SK-N-SH (cell line): ENCODE measurements around the gene LHFPL6. TPM values are rescaled to one million over a fixed set of nuclear protein-coding genes. Genes with fewer than 3 reads are reported as not detected.
A peak's percentile ranks its signal among the peaks of the same experiment; 100 is the strongest.

Source experiments
- CTCF ChIA-PET: fragments of 300-600, 350-600 bp; formaldehyde crosslinking; extraction: SDS; loops from one replicate; lab custom pipeline; 2021; lab: Yijun Ruan, JAX
- POLR2A ChIA-PET: fragments of 350-600 bp; sonication (Branson Sonifier 250); formaldehyde crosslinking; extraction: SDS; loops from one replicate; lab custom pipeline; 2020; ENCODE audit warnings: antibody characterized with exemption, inconsistent platforms; lab: Yijun Ruan, JAX
- DNase-seq: peaks from one replicate; pipeline ENCODE4 v3.0.0; 2012
- H2AFZ ChIP-seq: fragments of 200-600 bp; sonication (generic); 2 replicates; pipeline ENCODE4 v1.8.1; 2016; ENCODE audit warnings: antibody characterized with exemption, mild to moderate bottlenecking, low read depth
- H3F3A ChIP-seq: fragments of 200-600 bp; sonication (generic); replicated peaks from 2 replicates; pipeline ENCODE3; 2016; ENCODE audit warnings: antibody characterized with exemption, mild to moderate bottlenecking; ENCODE audit not compliant: insufficient read depth
- H3K27ac ChIP-seq, 2 experiments: fragments of 200-500 bp in 1 of 2; fragments of 200-600 bp in 1 of 2; sonication (Bioruptor generic) in 1 of 2; sonication (generic), shearing (Covaris generic) in 1 of 2; 2 replicates each; pipeline versions ENCODE4 v1.5.1 to v1.6.1; 2014 to 2016; ENCODE audit warnings: low read depth in 2 of 2, inconsistent platforms in 1 of 2, low read length in 1 of 2, mild to moderate bottlenecking in 1 of 2, mixed read lengths in 1 of 2
- H3K27me3 ChIP-seq: fragments of 200-600 bp; sonication (generic), shearing (Covaris generic); 2 replicates; pipeline ENCODE4 v1.6.1; 2016; ENCODE audit warnings: mixed run types; ENCODE audit not compliant: insufficient read depth
- H3K36me3 ChIP-seq, 2 experiments: fragments of 200-500 bp in 1 of 2; fragments of 200-600 bp in 1 of 2; sonication (Bioruptor generic) in 1 of 2; sonication (generic) in 1 of 2; replicated peaks in 1 of 2; 2 replicates each; pipeline versions ENCODE3 to v1.5.1; 2014 to 2016; ENCODE audit warnings: low read length in 1 of 2, mild to moderate bottlenecking in 1 of 2; ENCODE audit not compliant: insufficient read depth in 2 of 2, control insufficient read depth in 1 of 2
- H3K4me1 ChIP-seq, 2 experiments: fragments of 200-500 bp in 1 of 2; fragments of 200-600 bp in 1 of 2; sonication (Bioruptor generic) in 1 of 2; sonication (generic), shearing (Covaris generic) in 1 of 2; 2 replicates each; pipeline versions ENCODE4 v1.5.1 to v1.6.1; 2014 to 2016; ENCODE audit warnings: low read depth in 1 of 2, low read length in 1 of 2, mixed run types in 1 of 2; ENCODE audit not compliant: insufficient read depth in 2 of 2, control insufficient read depth in 1 of 2
- H3K4me2 ChIP-seq: fragments of 200-600 bp; sonication (generic), shearing (Covaris generic); 2 replicates; pipeline ENCODE4 v1.6.1; 2017; ENCODE audit warnings: mixed run types
- H3K4me3 ChIP-seq, 2 experiments: fragments of 200-500 bp in 1 of 2; fragments of 200-600 bp in 1 of 2; sonication (Bioruptor generic) in 1 of 2; sonication (generic), shearing (Covaris generic) in 1 of 2; 2 replicates each; pipeline versions ENCODE4 v1.5.1 to v1.8.1; 2014 to 2016; ENCODE audit warnings: low read depth in 2 of 2, inconsistent platforms in 1 of 2, low read length in 1 of 2, mild to moderate bottlenecking in 1 of 2, mixed read lengths in 1 of 2, moderate library complexity in 1 of 2
- H3K79me2 ChIP-seq: fragments of 200-600 bp; sonication (generic); 2 replicates; pipeline ENCODE4 v1.8.1; 2017; ENCODE audit warnings: mild to moderate bottlenecking; ENCODE audit not compliant: insufficient read depth
- H3K9ac ChIP-seq: fragments of 200-600 bp; sonication (generic); 2 replicates; pipeline ENCODE4 v1.6.1; 2017; ENCODE audit warnings: mixed run types
- H3K9me2 ChIP-seq: fragments of 200-600 bp; sonication (generic); 2 replicates; pipeline ENCODE4 v1.6.1; 2017; ENCODE audit warnings: mixed run types
- H3K9me3 ChIP-seq: fragments of 200-600 bp; sonication (generic); 2 replicates; pipeline ENCODE4 v1.6.1; 2017; ENCODE audit warnings: mixed run types, mild to moderate bottlenecking, moderate library complexity
- H4K20me1 ChIP-seq: fragments of 200-600 bp; sonication (generic); 2 replicates; pipeline ENCODE4 v1.6.1; 2017; ENCODE audit warnings: mild to moderate bottlenecking, mixed run types; ENCODE audit not compliant: insufficient read depth
- CTCF ChIP-seq: fragments of 200-600 bp; sonication (generic); IDR thresholded peaks from 2 replicates; pipeline ENCODE4 v1.6.1; 2017; ENCODE audit warnings: antibody characterized with exemption, mild to moderate bottlenecking, moderate library complexity
- ELF1 ChIP-seq: IDR thresholded peaks from 2 replicates; pipeline ENCODE4 v1.4.0; 2012
- EP300 ChIP-seq, 2 experiments: IDR thresholded peaks; 2 replicates each; pipeline versions ENCODE4 v1.4.0 to v1.6.1; 2012; ENCODE audit warnings: borderline replicate concordance in 1 of 2, low read depth in 1 of 2, low read length in 1 of 2
- NFIC ChIP-seq: IDR thresholded peaks from 2 replicates; pipeline ENCODE4 v1.4.0; 2012; ENCODE audit warnings: borderline replicate concordance
- POLR2AphosphoS5 ChIP-seq: IDR thresholded peaks from 2 replicates; pipeline ENCODE4 v1.6.1; 2012; ENCODE audit warnings: low read depth, low read length
- RCOR1 ChIP-seq: fragments of 150-350 bp; IDR thresholded peaks from 2 replicates; pipeline ENCODE4 v1.6.1; 2017; ENCODE audit warnings: antibody characterized with exemption, low read length
- TCF12 ChIP-seq: IDR thresholded peaks from 2 replicates; pipeline ENCODE4 v1.4.0; 2012
- USF2 ChIP-seq: fragments of 150-350 bp; IDR thresholded peaks from 2 replicates; pipeline ENCODE4 v1.6.1; 2017; ENCODE audit warnings: antibody characterized with exemption, low read length, low read depth, borderline replicate concordance
- YY1 ChIP-seq: IDR thresholded peaks from 2 replicates; pipeline ENCODE4 v1.4.0; 2012; ENCODE audit warnings: low read depth, mild to moderate bottlenecking
- WGBS: methylation state at CpG from one replicate; pipeline ENCODE4 v1.1.6; 2017; ENCODE audit warnings: low lambda C conversion rate; 5-methylcytosine and 5-hydroxymethylcytosine counted together
- polyA plus RNA-seq, 3 experiments: library from polyadenylated mRNA; depleted of rRNA; stranded (reverse); fragments of >200 nt; gene quantifications; 2 replicates each; pipeline ENCODE4 v1.2.3, GENCODE V29; 2012
- TF ChIP-seq, protein P1 (sequence below): IDR thresholded peaks from 2 replicates; pipeline ENCODE4; 2012
- TF ChIP-seq, protein P2 (sequence below): IDR thresholded peaks from 2 replicates; pipeline ENCODE4 v1.4.0; 2012; ENCODE audit warnings: low read depth, borderline replicate concordance
- TF ChIP-seq, protein P3 (sequence below): fragments of 150-350 bp; IDR thresholded peaks from 2 replicates; pipeline ENCODE4 v1.6.1; 2016; ENCODE audit warnings: mild to moderate bottlenecking, low read depth, low read length

Gene LHFPL6
- polyA plus RNA-seq, 1 of the 3 experiments (the other 2 are of a cell fraction) = 22.2 TPM

DNA sequence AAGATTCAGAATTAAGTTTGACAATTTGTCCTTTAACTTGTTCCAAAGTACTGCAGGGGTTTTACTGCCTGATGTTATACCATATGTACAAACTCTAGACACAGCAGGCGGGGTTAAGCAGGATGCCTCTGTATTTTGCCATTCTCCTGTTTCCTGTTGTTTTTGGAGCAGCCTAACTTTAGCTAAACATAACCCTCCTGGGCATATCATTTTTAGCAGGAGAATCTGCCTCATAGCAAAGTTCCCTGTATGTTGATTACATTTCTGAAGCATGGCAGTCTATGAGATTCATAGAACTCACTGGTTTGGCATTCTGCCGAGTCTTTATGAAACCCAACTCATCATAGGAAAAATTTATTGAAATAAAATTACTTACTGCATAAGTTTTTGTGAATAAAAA lies 5.2 kb downstream of the LHFPL6 start:
- Histone ChIP-seq H3K36me3 (no peaks in the 10 kb centered on the region), H3K27ac (peak overlapping the region in 1 of 2 experiments; percentile 64; a peak in 2 of 4 replicates), H3F3A (no peaks in the 10 kb centered on the region), H4K20me1 (no peaks in the 10 kb centered on the region), H3K9me2 (no peaks in the 10 kb centered on the region), H3K4me2 (peak overlapping the region; percentile 25; the same call in 1 of the 2 replicates), H3K4me1 (peaks cover 10 to 14% of the 10 kb centered on the region in 2 experiments; a peak in 3 of 4 replicates), H3K9me3 (no peaks in the 10 kb centered on the region), H3K27me3 (no peaks in the 10 kb centered on the region), H3K4me3 (no peak overlapping the region), H3K79me2 (no peaks in the 10 kb centered on the region; the same call in 1 of the 2 replicates), H3K9ac (no peak overlapping the region), H2AFZ (0 out of 2 replicates have a peak overlapping the region, but pooled peaks have one; percentile 5)
- TF ChIP-seq CTCF = no peak
- TF ChIP-seq YY1 = no peak
- TF ChIP-seq, protein P1, sequence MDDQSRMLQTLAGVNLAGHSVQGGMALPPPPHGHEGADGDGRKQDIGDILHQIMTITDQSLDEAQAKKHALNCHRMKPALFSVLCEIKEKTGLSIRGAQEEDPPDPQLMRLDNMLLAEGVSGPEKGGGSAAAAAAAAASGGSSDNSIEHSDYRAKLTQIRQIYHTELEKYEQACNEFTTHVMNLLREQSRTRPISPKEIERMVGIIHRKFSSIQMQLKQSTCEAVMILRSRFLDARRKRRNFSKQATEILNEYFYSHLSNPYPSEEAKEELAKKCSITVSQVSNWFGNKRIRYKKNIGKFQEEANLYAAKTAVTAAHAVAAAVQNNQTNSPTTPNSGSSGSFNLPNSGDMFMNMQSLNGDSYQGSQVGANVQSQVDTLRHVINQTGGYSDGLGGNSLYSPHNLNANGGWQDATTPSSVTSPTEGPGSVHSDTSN = no peak
- no peak for TF ChIP-seq RCOR1
- TF ChIP-seq USF2 = no peak
- no peak for TF ChIP-seq NFIC
- TF ChIP-seq POLR2AphosphoS5 = no peak
- TF ChIP-seq, protein P2, sequence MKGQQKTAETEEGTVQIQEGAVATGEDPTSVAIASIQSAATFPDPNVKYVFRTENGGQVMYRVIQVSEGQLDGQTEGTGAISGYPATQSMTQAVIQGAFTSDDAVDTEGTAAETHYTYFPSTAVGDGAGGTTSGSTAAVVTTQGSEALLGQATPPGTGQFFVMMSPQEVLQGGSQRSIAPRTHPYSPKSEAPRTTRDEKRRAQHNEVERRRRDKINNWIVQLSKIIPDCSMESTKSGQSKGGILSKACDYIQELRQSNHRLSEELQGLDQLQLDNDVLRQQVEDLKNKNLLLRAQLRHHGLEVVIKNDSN = no peak
- TF ChIP-seq EP300 (IDR thresholded peaks at IDR 0.05; ENCODE audit: borderline replicate concordance in 1 of 2, low read depth in 1 of 2, low read length in 1 of 2) = no peak
- TF ChIP-seq, protein P3, sequence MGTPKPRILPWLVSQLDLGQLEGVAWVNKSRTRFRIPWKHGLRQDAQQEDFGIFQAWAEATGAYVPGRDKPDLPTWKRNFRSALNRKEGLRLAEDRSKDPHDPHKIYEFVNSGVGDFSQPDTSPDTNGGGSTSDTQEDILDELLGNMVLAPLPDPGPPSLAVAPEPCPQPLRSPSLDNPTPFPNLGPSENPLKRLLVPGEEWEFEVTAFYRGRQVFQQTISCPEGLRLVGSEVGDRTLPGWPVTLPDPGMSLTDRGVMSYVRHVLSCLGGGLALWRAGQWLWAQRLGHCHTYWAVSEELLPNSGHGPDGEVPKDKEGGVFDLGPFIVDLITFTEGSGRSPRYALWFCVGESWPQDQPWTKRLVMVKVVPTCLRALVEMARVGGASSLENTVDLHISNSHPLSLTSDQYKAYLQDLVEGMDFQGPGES = no peak
- TF ChIP-seq TCF12 = no peak
- no peak for TF ChIP-seq ELF1
- ChIA-PET CTCF (interaction anchor here (0.8 to 2.3 kb wide), 3 partner anchors 15 to 453 kb away, joined by 3 to 15 read pairs (median 4); no protein-coding TSS in a partner anchor), POLR2A (no interaction called here)
- DNase-seq = no peak
- WGBS = 75% methylated on average over 2 of the region's 2 CpGs
